Smooth muscle cell (in vitro differentiated cells): Measurements from ENCODE around the gene RPN2. TPM values are rescaled to one million over a fixed set of nuclear protein-coding genes. Genes with fewer than 3 reads are reported as not detected.

Experiments used
- DNase-seq: peaks from one replicate; lab custom pipeline; 2025; ENCODE audit not compliant: unreplicated experiment; lab: John Stamatoyannopoulos, UW
- H2AFZ ChIP-seq: fragments of 200-600 bp; sonication (generic); 2 replicates; pipeline ENCODE4 v1.6.0; 2016; ENCODE audit warnings: antibody characterized with exemption, low read depth, mild to moderate bottlenecking
- H3F3A ChIP-seq: fragments of 200-600 bp; sonication (generic); 2 replicates; pipeline ENCODE4 v1.6.0; 2017; ENCODE audit warnings: antibody characterized with exemption, low read depth
- H3K27ac ChIP-seq: fragments of 200-600 bp; sonication (generic); 2 replicates; pipeline ENCODE4 v1.5.1; 2016; ENCODE audit warnings: low read depth, mild to moderate bottlenecking
- H3K27me3 ChIP-seq: fragments of 200-600 bp; sonication (generic); 2 replicates; pipeline ENCODE4 v1.6.1; 2016; ENCODE audit warnings: low read depth, mild to moderate bottlenecking
- H3K36me3 ChIP-seq: fragments of 200-600 bp; sonication (generic); 2 replicates; pipeline ENCODE4 v1.5.1; 2016; ENCODE audit warnings: low read depth
- H3K4me1 ChIP-seq: fragments of 200-600 bp; sonication (generic); 2 replicates; pipeline ENCODE4 v1.5.1; 2016; ENCODE audit warnings: low read depth
- H3K4me2 ChIP-seq: fragments of 200-600 bp; sonication (generic); 2 replicates; pipeline ENCODE4 v1.6.0; 2016; ENCODE audit warnings: mild to moderate bottlenecking
- H3K4me3 ChIP-seq: fragments of 200-600 bp; sonication (generic); 2 replicates; pipeline ENCODE4 v1.5.1; 2016; ENCODE audit warnings: mild to moderate bottlenecking
- H3K79me2 ChIP-seq: fragments of 200-600 bp; sonication (generic); 2 replicates; pipeline ENCODE4 v1.6.0; 2016; ENCODE audit warnings: low read depth, mild to moderate bottlenecking
- H3K9ac ChIP-seq: fragments of 200-600 bp; sonication (generic); 2 replicates; pipeline ENCODE4 v1.6.0; 2016; ENCODE audit warnings: low read depth
- H3K9me3 ChIP-seq: fragments of 200-600 bp; sonication (generic); replicated peaks from 2 replicates; pipeline ENCODE4 v1.5.1; 2016; ENCODE audit warnings: low read depth
- H4K20me1 ChIP-seq: fragments of 200-600 bp; sonication (generic); 2 replicates; pipeline ENCODE4 v1.6.0; 2016; ENCODE audit warnings: low read depth
- CTCF ChIP-seq: fragments of 200-600 bp; sonication (generic); IDR thresholded peaks from 2 replicates; pipeline ENCODE4 v1.5.1; 2017; ENCODE audit warnings: borderline replicate concordance, mild to moderate bottlenecking, antibody characterized with exemption; ENCODE audit not compliant: insufficient read depth, poor library complexity, severe bottlenecking
- WGBS: methylation state at CpG from one replicate; pipeline ENCODE4 v1.1.7; 2016; ENCODE audit warnings: low lambda C conversion rate; 5-methylcytosine and 5-hydroxymethylcytosine counted together
- polyA plus RNA-seq: library from polyadenylated mRNA; unstranded; fragments of >200 nt; fragmentation: Nextera tagmentation; extraction: Ambion mirVana; gene quantifications from 2 replicates; pipeline ENCODE4 v1.2.1, GENCODE V29; 2016
- total RNA-seq: library from RNA; depleted of rRNA; stranded (reverse); fragments of >200 nt; gene quantifications from 2 replicates; pipeline ENCODE4 v1.2.3, GENCODE V29; 2014

Gene RPN2
- total and polyA plus RNA-seq, 2 experiments from 2014 or later: 325 to 372 TPM

GRCh38 chr20:37249304-37249703 is 70.2 kb downstream of the RPN2 start:
- Histone ChIP-seq H3K36me3 (no peaks in the 10 kb centered on the region), H4K20me1 (no peaks in the 10 kb centered on the region), H3K4me3 (no peak overlapping the region), H3F3A (no peaks in the 10 kb centered on the region), H2AFZ (no peak overlapping the region), H3K9me3 (peaks cover under 1% of the 10 kb centered on the region), H3K4me1 (peaks cover 44% of the 10 kb centered on the region), H3K9ac (no peak overlapping the region), H3K27me3 (no peaks in the 10 kb centered on the region), H3K27ac (no peak overlapping the region), H3K79me2 (no peaks in the 10 kb centered on the region), H3K4me2 (no peak overlapping the region)
- TF ChIP-seq CTCF: no peak
- WGBS: 95% methylated on average over 2 of the region's 2 CpGs
- no peak for DNase-seq

- no peak overlapping the region for H3K9ac ChIP-seq
- H3K4me1 ChIP-seq: peaks cover 19% of the 10 kb centered on the region
- no peaks in the 10 kb centered on the region for H4K20me1 ChIP-seq
- no peaks in the 10 kb centered on the region for H3F3A ChIP-seq
- DNase-seq: no peak
- H3K36me3 ChIP-seq: no peaks in the 10 kb centered on the region
- no peak overlapping the region for H2AFZ ChIP-seq
- 75% methylated on average over 15 of the region's 15 CpGs for WGBS
- no peak overlapping the region for H3K4me2 ChIP-seq
- TF ChIP-seq CTCF: no peak
- H3K27ac ChIP-seq: no peak overlapping the region
- no peaks in the 10 kb centered on the region for H3K27me3 ChIP-seq
- no peak overlapping the region for H3K4me3 ChIP-seq
- H3K79me2 ChIP-seq: no peaks in the 10 kb centered on the region
- H3K9me3 ChIP-seq: peaks cover 4% of the 10 kb centered on the region
These were observed 72.8 kb downstream of the RPN2 start for GRCh38 chr20:37251825-37252477.

- no peak overlapping the region for H3K4me3 ChIP-seq
- no peak for TF ChIP-seq CTCF
- H3K36me3 ChIP-seq: no peaks in the 10 kb centered on the region
- peaks cover 17% of the 10 kb centered on the region for H3K4me1 ChIP-seq
- H2AFZ ChIP-seq: no peak overlapping the region
- no peak for DNase-seq
- no peaks in the 10 kb centered on the region for H3F3A ChIP-seq
- peaks cover 4% of the 10 kb centered on the region for H3K9me3 ChIP-seq
- H3K9ac ChIP-seq: no peak overlapping the region
- H4K20me1 ChIP-seq: no peaks in the 10 kb centered on the region
- 89% methylated on average over 12 of the region's 12 CpGs for WGBS
- no peak overlapping the region for H3K27ac ChIP-seq
- H3K4me2 ChIP-seq: no peak overlapping the region
- H3K27me3 ChIP-seq: no peaks in the 10 kb centered on the region
- no peaks in the 10 kb centered on the region for H3K79me2 ChIP-seq
These were observed 74.0 kb downstream of the RPN2 start for GRCh38 chr20:37253087-37253486.
